Erythroblast (primary cell): ENCODE data around the gene KCNQ5.

ENCODE experiments used
- DNase-seq, 2 experiments: peaks; one replicate each; lab custom pipeline; 2025; lab: John Stamatoyannopoulos, UW
- GATA1 ChIP-seq: IDR thresholded peaks from 2 replicates; pipeline ENCODE4 v1.6.1; 2011; ENCODE audit warnings: low read depth, mild to moderate bottlenecking, control low read depth, low read length, moderate library complexity
- POLR2A ChIP-seq: IDR thresholded peaks from 2 replicates; pipeline ENCODE4 v1.6.1; 2011; ENCODE audit warnings: mild to moderate bottlenecking, low read length

KCNQ5 gene

DNA sequence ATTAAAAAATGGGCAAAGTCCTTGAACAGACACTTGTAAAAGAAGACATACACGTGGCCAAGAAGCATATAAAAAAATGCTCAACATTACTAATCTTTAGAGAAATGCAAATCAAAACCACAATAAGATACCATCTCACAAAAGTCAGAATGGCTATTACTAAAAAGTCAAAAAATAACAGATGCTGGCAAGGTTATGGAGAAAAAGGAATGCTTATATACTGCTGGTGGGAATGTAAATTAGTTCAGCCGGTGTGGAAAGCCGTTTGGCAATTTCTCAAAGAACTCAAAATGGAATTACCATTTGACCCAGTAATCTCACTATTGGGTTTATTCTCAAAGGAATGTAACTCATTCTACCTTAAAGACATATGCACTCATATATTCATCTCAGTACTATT, 436.9 kb downstream of the KCNQ5 start:
- TF ChIP-seq POLR2A (no peak), GATA1 (no peak)
- DNase-seq, result no peak

GRCh38 chr6:73062130-73062529, 440.3 kb downstream of the KCNQ5 start:
- DNase-seq, result no peak
- no peak for TF ChIP-seq GATA1

DNA sequence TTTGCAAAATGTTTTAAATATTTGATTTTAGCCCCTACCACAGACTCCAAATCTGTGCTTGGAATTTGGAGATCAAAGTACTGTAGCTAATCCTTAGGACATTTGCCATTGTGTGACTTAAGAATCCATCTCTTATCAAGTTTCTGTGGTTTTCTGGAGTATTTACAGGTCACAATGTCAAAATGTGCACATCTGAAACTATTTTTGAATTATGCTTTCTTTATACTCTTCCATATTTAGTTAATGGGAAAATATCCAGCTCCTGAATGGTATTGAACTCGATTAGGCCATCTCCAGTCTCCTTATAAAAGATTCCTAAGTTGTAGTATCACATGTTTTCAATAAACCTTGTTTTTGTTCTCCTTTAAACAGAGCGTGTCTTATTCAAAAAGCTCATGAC, 441.0 kb downstream of the KCNQ5 start:
- TF ChIP-seq GATA1, result no peak
- TF ChIP-seq POLR2A, result no peak

GRCh38 chr6:73064266-73064665, 442.4 kb downstream of the KCNQ5 start:
- DNase-seq, result no peak
- TF ChIP-seq GATA1, result no peak
- TF ChIP-seq POLR2A, result no peak

More for the DNA sequence above, 441.0 kb downstream of the KCNQ5 start:
- no peak for DNase-seq

- TF ChIP-seq POLR2A (no peak), GATA1 (no peak)
- DNase-seq, result no peak
Observed at GRCh38 chr6:73073238-73073637, 451.4 kb downstream of the KCNQ5 start.

- DNase-seq, result no peak
- no peak for TF ChIP-seq GATA1
- no peak for TF ChIP-seq POLR2A
Observed at GRCh38 chr6:73074175-73074574, 452.3 kb downstream of the KCNQ5 start.

GRCh38 chr6:73076211-73076954, 454.5 kb downstream of the KCNQ5 start:
- no peak for DNase-seq
- TF ChIP-seq GATA1, result no peak

DNA sequence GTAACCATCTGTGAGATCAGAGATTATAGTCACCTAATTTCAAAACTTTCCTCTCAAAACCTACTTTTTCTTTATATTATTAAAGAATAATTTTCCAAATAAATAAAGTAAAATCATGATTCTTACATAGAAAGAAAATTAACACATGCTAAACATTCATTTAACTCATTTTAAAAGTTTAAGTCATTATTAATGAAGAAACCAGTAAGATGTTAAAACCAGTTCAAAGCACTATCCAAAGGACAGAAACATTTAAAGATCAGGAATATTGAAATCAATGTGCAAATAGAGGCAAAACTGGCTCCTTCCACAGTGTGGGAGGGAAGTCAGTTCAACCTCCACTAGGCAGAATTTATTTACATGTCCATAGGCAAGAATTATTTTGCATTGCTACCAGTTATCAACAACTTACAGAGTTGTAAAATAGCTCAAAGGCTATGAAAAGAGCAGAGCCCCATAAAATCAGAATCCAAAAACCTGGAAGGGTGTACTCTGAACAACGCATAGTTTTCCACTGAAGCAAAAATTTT, 456.5 kb downstream of the KCNQ5 start:
- no peak for DNase-seq
- TF ChIP-seq POLR2A (no peak), GATA1 (no peak)

GRCh38 chr6:73078908-73079610, 457.2 kb downstream of the KCNQ5 start:
- no peak for TF ChIP-seq POLR2A
- no peak for TF ChIP-seq GATA1
- no peak for DNase-seq

DNA sequence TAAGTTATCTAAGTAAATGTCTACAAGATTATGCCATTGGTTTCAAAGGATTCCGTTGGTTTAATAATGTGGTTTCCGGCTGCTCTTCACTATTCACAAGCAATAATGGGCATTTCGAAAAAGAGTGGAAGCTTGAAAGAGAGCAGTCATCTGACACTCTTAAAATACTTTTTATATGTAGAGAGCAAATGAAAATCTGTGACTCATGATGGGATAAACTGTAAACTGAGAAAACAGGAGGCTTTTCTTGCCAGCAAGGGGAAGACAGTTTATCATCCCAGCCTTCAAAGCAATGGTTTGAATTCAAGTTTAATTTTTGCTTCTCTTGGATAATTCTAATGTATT, 457.7 kb downstream of the KCNQ5 start:
- DNase-seq, result no peak
- TF ChIP-seq POLR2A (no peak), GATA1 (no peak)

DNA sequence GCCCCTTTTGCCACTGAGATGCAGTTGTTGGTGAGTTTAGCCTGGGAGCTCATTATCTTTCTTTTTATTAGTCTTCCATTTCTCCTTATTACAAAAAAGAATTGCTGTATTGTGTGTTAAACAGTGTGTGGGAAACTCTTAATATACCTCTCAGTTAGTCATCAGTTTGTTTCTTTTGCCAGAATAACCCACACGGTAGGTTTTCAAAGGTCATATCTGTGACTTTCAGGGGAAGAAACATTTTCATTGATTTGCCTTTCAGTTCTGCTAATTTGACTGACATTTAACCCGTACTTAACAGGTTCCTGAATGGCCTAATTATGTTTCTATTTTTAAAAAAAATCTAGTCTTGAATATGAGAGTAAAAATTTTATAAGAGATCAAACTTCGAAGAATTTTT, 458.1 kb downstream of the KCNQ5 start:
- no peak for DNase-seq
- TF ChIP-seq GATA1, result no peak

GRCh38 chr6:73081955-73082354, 460.1 kb downstream of the KCNQ5 start:
- TF ChIP-seq GATA1 (no peak), POLR2A (no peak)
- no peak for DNase-seq

- no peak for TF ChIP-seq POLR2A
- TF ChIP-seq GATA1, result no peak
- DNase-seq, result no peak
Observed at GRCh38 chr6:73083886-73084285, 462.0 kb downstream of the KCNQ5 start.

GRCh38 chr6:73085443-73085871, 463.6 kb downstream of the KCNQ5 start:
- TF ChIP-seq POLR2A, result no peak
- TF ChIP-seq GATA1, result no peak
- DNase-seq, result no peak

GRCh38 chr6:73086726-73087125, 464.9 kb downstream of the KCNQ5 start:
- no peak for TF ChIP-seq POLR2A
- no peak for TF ChIP-seq GATA1

More at GRCh38 chr6:73086726-73087125, 464.9 kb downstream of the KCNQ5 start:
- no peak for DNase-seq
